Stimulated activated CD8-positive, alpha-beta memory T cell treated with anti-CD3 and anti-CD28 coated beads, Interleukin-7, amount 100 ng/mL, for 48 hours (primary cell): ENCODE results near the gene BEND6.
A peak's percentile ranks its signal among the peaks of the same experiment; 100 is the strongest.

Experiments
- DNase-seq, 2 donors: peaks; one replicate each; pipeline ENCODE4 v3.0.0-alpha.2; 2020; ENCODE audit warnings: low read depth in 1 of 2; ENCODE audit errors: extremely low read depth in 1 of 2

BEND6 gene

DNA sequence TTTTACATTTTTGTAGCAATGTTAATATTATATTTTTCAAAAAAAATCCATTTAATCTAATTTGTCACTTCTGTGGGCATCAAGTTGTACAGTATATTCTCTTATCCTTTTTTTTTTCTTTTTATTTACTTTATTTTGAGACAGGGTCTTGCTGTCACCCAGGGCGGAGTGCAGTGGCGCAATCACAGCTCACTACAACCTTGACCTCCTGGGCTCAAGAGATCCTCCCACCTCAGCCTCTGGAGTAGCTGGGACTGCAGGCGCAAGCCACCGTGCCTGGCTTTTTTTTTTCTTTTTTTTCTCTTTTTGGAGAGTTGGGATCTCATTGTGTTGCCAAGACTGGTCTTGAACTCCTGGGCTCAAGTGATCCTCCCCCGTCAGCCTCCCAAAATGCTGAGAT, 14.4 kb upstream of the BEND6 start:
- no peak for DNase-seq

DNA sequence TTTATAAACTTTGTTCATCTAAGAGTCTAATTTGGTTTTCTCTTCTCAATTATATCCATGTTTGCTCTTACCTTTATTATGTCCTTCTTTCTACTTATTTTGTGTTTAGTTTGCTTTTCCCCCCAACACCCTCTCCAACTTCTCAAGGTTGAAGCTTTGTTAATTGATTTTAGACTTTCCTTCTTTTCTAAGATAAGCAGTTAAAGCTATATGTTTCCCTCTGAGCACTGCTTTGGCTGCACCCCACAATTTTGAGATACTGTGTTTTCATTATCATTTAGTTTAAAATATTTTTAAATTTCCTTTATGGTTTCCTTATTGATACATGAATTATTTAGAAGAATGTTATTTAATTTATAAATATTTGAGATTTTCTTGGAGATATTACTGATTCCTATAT, 13.9 kb upstream of the BEND6 start:
- DNase-seq: no peak

DNA sequence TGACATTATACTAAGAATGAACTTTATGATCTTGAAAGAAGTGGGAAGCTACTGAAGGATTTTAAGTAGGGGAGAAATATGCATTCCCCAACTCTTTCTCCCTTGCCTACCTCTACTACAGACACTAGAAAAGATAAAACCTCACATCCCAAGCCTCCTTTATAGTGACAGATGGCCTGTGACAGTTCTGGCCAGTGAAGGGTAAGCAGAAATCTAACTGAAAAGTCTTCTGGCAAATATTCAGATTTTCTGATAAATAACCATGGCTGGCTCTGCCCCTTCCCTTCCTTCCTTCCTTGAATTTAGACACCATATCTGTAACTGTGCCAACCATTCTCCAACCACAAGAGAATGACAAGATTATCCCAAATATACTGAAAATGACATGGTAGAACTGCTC, 10.2 kb upstream of the BEND6 start:
- DNase-seq: no peak

DNA sequence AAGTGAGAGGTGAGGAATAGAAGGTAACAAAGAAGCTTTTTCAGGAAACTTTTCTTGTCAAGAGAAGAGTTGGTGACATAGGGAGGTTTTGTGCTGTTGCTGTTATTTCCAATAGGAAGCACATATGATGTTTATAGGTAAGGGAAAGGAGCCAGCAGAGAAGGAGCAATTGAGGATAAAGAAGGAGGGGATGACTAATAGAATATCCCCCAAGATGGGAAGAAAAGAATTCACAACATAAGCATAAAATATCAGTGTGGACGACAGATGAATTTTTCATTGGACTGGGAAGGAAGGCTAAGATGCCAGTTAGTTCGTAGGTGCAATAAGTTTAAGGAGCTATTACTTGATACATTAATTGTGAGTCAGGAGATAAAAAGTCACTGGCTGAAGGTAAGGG, 8.5 kb upstream of the BEND6 start:
- no peak for DNase-seq

DNA sequence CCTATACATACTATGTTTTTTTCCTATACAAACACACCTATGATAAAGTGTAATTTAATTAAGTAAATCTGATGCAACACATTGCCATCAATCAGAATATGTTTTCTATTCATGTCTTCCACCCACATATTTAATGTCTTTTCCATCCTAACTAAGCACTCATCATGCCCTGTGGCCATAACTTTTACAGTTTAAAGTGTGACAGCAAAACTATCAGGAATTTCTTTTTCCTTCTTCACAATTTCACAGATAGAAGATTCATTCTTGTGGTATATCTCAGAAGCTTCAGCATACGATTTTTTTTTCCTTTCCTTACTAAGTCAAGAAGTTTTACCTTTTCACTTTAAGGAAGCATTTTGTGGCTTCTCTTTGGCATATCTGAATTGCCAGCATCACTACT, 7.0 kb upstream of the BEND6 start:
- no peak for DNase-seq

DNA sequence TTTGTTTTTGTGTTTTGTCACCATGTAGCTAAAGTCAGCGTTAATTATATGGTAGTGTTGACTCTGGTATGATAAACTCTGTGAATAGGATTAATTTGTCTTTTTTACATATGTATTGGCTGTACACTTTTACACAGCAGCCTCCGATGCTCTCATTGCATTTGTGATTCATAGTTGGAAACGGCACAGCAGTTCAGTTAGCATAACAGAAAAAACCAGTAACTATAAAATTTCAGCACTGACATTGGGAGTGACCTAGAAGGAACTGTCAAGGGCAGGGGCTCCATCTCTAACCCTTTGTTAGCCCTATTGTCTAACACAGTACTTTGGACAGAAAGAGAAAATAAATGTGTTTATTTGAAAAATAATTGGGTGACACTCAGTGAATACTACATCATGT, 5.6 kb upstream of the BEND6 start:
- DNase-seq: no peak

DNA sequence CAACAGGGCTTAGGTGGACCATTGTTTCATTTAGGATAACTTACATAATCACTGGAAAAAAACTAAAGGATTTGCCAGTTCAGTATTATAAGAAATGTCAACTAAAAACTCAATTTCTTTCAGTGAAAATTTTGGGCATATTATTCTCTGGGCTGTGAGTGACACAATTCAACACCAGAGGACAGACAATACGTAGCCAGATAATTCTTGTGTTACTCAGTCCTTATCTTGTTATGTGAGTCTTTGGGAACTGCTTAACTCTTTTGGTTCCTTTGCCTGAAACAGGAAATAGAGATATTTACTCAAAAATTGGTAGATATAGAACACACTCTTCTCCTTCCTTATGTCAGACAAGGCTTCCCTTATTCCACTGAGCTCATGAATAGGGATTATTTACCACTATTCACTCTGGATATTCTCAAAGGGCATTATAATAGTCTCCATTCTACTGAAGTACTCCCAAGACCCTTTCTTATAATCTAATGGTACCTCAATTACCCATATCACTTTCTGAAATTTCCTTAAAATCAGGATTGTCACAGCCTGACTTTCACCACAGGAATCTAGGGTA, 4.9 kb upstream of the BEND6 start:
- no peak for DNase-seq

DNA sequence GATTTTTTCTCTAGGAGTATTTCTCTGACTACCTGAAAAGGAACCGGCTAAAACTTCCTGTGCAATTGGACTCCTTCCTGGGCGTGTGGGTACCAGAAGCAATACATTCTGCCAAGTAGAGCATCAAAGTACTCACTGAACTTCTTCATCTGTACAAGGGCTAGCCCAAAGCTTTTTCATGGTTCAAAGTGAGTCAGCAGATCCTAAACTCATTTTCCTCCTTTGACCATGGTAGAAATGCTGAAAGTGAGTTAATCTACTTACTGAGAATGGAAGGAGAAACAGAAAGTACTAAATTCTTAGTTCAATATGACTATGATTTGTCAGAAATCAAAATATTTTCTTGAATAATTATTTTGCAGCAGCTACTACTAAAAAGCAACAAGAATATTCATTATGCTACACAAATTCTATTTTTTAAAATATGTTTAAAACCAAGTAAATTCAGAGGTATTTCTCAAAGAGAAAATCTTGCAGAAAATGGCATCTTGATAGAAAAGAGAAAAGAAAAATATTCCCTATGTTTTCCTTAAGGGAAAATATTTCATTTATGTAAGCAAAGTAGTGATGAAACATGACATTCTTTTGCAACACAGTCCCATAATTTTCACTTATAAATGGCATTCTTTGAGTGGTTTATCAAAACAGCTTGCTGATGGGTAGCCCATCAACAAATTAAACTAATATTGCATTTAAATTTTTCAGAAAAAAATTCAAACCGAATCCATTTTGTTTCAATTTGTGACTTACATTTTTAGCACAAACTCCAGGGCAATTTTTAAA, 3.7 kb upstream of the BEND6 start:
- no peak for DNase-seq

DNA sequence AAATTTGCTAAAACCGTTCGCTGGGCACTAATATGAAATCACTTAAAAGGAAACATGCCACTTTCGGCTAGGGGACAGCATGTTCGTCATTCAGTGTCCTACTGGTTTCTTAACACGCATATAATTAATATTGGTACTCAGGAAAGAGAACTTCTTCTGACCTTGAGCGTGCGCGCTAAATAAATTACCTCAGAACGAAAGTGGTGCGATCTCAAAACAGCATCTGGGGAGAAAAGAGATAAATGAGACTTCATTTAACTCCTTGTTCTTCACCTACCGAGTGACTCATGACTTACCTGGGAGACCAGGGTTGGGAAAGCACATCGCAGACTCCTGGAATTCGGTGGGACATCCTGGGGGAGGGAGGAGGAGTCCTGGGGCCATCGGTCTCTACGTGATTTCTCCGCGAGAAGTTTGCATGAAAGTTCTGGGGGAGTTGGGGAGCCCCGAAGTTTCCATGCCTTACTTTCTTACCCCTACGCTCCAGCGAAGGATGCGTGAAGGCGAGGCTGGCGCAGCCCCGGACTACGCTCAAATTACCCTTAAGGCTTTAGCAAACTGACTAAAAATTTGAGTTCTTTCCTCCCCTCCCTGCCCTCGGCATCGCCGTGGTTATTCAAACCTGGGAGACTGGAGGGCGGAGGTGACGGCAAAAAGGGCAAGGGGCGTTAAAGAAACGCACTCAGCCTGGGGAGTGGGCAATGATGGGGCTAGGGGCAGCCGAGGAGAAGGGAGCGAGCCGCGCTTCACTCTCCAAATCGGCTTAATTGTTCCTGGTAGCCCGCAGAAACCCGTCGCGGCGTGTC, 1.1 kb upstream of the BEND6 start:
- no peak for DNase-seq

DNA sequence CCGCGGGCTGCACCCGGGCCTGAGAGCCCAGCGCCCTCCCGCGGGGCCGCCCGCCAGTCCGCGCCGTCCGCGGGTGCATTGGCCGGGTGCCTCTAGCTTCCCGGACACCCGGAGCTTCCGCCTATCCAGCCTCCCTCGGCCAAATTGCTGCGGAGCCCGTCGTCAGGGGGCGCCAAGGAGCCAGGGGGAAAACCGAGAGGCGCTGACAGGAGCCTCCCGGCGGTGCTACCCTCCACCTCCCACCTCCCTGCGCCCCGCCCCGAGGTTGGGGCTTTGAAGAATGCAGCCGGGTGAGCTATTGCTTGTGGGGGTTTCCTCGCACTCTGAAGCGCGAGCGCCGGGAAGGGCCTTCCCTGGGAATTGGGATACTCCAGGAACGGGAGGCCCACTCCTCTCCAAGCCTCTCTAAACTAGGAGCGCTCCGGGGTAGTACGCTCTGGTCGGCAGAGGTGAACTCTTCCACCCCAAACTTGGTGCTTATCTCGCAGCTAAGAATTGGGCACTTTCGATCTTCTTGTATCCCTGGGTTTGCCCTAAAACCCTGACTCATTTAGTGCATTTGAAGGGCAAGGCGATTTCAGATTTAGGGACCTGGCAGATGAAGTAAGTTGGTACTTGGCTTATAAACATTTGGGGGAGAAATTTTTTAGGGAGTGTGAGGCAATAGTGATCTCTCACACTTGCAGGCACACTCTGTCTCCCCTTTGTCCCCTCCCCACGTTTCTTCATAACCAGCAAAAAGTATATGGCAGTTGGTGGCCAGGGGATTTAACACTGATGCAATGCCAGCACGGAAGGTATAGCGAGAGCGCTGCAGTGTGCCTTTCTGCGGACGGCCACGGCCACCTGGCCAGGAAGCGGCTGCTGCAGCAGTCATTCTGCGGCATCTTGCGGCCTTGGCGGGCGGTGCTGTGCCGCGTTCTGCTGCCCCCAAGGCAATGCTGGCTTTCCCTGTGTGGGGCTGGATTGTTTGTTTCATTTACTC, 556 bp downstream of the BEND6 start:
- peak; percentile 43 to 66 for DNase-seq

DNA sequence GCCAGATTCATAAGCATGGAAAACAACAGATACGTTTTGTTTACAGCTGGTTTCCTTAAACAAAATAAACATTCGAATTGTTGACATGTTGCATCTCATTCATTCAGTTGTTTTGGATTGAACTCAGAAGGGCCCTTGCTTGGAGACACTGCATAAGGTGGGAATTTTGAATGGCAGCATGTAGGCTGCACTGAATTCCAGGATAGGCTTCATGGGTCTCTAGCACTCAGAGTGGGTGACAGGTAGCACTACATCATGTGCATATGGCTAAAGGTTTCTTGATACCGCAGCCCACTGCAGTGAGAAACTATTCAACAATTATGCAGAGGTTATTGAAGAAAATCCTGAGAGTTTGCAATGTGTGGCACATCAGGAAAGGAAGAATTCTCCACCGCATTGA, 1.6 kb downstream of the BEND6 start:
- no peak for DNase-seq

DNA sequence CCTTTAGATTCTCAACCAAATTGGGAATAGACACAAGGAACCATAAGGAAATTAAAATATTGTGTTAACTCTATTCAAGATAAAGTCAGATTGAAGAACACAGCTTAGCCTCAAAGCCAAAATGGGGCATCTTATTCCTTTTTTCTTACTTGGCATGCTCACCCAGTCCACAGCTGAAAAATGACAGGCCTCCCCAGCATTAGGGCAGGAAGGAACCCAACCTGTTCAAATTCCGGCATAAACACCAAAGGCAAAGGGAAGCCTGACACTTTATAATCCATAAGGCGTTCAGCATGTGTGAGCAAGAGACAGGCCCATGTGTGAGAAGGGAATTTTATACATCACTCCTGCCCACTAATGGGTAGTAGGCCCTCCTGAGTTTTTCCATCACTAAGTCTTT, 2.9 kb downstream of the BEND6 start:
- DNase-seq: no peak

DNA sequence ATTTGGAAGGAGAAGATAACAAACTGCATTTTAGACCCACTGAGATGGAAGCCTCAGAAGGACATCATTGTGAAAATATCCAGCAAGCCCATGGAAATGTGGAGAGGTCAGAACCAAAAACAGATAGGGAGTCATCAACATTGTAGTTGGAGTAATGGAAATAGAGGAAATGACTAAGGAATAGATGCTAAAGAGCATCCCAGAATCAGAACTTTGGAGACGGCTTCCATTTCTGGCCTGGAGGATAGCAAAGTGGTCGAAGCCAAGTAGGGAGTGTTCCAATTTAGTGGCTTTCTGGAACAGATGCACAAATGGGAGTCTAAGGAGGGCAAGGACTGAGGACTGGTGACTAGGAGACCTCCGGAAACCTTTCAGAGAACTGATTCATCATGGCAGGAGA, 3.6 kb downstream of the BEND6 start:
- no peak for DNase-seq

DNA sequence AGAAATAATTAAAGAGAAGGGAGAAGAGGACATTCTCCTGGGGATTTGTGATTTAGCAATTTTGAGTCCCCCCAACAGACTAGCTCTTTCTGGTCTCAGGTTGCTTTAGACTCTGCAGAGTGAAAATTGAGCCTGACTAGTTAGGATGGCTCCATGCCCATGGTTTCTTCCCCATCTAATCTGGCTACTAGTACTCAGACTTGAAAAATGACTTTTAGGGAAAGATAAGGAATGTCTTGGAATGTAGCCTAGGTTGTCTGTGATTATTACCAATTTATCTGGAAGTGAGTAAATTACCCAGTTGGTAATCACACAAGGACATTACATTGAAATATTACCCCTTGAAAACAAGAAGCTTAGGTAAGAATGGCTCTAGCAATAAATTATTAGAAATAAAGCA, 4.2 kb downstream of the BEND6 start:
- no peak for DNase-seq

DNA sequence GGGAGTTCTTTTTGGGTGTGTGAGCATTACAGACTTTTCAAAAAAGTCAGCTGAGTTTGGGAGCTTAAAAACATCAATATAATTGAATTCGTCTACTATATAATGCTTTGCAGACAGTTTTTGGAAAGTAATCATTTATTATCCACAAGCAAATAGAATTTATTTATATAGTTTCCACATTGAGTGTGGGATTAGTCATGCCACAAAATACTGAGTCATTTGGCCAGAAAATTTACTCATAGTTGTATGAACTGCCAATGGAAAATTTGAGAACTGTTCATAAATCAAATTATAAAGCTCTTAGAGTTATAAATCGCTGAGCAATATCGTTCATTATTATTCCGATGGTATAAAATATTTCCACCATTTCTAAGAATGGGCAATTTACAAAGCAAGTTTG, 5.0 kb downstream of the BEND6 start:
- no peak for DNase-seq

DNA sequence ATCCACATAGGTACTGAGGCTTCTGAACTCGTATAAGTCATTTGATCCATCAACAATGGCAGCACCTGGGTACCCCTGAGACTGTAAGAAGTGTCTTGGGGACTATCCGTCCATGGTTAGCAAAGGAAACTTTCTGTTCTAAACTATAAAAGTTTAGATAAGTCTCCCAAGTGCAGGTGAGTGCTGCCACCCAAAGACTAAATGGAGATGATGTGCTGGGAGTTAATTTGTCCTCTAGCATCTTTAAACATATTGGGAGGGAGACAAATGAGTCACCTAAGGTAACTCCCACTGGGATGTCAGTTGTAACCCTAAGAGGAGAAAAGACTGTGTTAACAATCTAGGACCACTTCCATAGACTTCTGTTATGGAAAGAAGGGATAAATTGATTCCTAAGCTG, 6.2 kb downstream of the BEND6 start:
- no peak for DNase-seq

DNA sequence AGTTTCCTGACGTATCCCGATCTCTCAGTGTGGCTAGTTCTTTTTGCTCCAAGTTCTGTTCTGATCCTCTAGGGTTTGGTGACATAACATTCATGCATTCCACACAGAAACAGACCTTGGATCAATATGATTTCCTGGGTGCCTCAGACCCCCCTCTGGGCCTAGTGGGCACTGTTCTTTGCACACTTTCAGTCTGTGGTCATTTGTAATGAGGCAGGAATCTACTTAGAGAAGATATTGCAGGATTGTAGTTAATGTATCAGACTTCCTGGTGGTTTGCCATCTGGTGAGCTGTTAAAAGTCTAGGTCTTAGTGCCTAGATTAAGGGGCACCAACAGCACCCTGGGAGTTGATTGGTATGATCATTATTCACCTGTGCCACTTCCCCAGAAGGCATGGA, 7.5 kb downstream of the BEND6 start:
- no peak for DNase-seq

DNA sequence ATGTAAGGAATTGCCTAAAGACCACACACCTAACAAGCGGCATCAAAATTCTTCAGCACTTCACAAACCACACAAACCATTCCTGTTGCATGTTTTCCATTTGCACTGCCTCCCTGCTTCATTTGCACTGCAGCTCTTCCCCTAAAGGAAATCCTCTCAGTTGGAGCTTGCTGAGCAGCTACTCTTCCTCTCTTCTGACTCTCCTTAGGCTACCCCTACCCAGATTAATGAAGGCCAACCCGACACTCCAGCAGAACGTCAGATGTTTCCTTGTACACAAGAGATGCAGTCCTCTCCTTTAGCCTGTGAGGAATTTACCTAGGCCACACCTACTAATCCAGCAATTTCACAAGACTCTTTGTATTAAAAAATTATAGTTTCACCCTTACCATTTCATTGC, 8.1 kb downstream of the BEND6 start:
- DNase-seq: no peak

DNA sequence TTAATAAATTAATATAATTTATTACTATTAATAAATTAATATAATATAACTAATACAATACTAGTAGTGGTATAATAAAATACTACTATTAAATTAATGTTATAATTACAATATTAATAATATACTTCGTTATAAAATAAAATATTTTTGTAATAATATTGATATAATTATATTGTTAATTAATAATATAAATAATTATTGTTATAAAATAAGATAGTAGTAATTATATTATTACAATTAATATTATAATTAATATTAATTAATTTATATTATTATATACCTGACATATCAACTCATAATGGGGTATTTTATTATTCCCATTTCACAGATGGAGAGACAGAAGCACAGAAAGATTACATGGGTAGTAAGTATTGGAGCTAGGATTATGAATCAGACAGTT, 8.9 kb downstream of the BEND6 start:
- DNase-seq: no peak

DNA sequence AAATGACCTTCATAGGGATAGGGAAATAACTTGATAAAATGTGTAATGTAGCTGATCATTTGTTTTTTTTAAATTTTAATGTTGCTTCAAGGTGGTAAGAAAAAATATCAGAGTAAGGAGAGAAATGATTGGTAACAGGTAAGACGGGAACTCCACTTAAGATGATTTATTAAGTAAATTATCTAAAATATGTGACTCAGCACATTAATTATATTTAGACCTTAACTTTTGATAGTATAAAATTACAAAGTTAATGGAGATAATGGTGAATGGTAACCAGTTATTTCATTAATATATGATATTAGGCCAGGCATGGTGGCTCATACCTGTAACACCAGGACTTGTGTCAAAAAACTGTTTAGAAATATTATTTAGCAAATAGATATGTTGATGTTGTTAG, 10.2 kb downstream of the BEND6 start:
- no peak for DNase-seq

DNA sequence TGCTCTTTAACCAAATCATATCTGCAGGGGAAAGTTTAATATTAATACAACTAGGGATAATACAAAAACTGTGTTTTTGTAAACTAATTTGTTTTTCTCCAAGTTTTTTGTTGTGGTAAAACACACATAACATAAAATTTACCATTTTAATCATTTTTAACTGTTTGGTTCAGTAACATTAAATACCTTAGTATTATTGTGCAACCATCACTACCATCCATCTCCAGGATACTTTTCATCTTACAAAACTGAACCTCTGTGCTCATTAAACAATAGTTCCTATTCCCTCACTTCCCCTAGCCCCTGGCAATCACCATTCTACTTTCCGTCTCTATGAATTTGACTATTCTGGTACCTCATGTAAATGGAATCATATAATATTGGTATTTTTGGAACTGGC, 15.9 kb downstream of the BEND6 start:
- no peak for DNase-seq
